ENCODE data around the gene NUP62. TPM values are rescaled to one million over a fixed set of nuclear protein-coding genes. Genes with fewer than 3 reads are reported as not detected.

Gene NUP62
- total RNA-seq, 1 donor from 2014 or later: 46.0 TPM

DNA sequence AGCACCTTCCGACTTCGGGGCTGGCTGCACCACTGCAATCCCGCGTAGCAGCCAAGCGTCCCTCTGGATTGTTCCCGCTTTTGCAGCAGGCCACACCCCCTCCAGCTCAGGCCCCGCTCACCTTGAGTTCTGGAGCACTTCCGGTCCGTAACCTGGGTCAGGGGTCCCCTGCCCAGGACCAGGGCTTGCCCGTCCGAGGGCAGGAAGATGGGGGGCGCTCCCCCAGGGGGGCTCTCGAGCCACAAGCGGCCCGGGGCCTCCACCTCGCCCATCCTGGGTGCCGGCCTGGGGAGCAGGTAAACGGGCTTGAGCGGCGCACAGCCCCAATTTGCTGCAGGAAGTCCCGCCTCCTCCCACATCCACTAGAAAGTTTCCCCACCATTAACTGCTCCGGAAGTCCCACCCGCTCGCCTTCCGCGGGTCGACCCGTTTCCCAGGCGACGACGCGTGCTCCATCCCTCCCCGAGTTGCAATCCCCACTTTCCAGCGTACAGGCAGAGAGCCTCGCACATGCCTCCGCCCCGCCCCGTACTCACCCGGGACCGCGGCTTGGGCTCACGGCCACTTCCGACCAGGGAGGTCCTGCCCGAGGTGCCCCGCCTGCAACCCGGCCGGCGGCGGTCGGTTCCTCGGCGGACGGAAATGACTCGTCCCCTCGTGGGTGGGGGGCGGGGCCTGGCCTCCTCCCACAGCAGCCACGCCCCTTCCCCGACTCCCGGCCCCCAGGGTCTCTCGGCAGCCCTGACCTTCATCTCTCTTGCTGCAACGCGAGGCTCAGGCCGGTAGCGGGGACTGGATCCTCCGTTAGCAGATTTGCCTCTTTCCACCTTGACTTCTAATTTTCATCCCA, 62.1 kb downstream of the NUP62 start, which contains the start of gene PNKP:
Gene PNKP, minus strand, starts transcription at position 644 of the 850 bp plus-strand sequence. Its CDS starts 372 bp downstream, at position 272.
- DNase-seq (ENCODE audit: low read depth): peak; percentile 83

DNA sequence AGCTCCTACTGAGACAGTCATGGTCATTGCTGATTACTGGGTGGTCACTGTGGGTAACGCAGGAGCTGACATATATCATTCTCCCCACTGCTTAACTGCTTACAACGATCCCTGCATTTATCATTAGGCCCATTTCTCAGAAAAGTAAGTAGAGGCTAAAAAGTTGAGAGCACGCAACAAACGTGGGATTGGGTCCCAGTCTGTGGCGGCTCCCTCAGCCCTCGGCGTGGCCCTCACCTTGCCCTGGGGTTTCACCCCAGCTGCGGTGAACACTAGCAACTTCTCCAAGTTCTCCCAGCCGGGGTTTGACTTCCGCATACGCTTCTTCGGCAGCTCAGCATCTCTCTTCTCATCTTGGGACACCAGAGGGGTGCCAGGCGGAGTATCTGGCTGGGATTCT, 64.4 kb downstream of the NUP62 start:
- DNase-seq (ENCODE audit: low read depth): no peak

DNA sequence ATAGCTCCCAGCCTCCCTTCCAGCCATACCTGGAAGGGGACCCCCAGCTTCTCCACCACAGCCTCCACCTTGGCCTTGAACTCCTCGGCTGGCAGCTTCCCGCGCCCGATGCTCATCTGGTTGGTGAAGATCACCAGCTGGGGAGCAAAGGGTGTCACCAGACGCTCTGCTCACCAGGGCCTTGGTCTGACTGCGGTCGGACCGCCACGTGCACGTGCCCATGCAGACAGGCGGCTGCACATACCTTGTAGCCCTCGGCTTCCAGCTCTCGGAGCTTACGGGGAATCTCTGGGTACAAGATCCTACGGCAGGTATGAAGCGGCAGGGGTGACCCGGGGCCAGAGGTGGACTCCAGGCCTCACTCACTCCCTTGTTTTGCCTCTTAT, 65.4 kb downstream of the NUP62 start:
- DNase-seq (ENCODE audit: low read depth): no peak

GRCh38 chr19:49863254-49863934, 65.9 kb downstream of the NUP62 start:
- no peak for DNase-seq (ENCODE audit: low read depth)

DNA sequence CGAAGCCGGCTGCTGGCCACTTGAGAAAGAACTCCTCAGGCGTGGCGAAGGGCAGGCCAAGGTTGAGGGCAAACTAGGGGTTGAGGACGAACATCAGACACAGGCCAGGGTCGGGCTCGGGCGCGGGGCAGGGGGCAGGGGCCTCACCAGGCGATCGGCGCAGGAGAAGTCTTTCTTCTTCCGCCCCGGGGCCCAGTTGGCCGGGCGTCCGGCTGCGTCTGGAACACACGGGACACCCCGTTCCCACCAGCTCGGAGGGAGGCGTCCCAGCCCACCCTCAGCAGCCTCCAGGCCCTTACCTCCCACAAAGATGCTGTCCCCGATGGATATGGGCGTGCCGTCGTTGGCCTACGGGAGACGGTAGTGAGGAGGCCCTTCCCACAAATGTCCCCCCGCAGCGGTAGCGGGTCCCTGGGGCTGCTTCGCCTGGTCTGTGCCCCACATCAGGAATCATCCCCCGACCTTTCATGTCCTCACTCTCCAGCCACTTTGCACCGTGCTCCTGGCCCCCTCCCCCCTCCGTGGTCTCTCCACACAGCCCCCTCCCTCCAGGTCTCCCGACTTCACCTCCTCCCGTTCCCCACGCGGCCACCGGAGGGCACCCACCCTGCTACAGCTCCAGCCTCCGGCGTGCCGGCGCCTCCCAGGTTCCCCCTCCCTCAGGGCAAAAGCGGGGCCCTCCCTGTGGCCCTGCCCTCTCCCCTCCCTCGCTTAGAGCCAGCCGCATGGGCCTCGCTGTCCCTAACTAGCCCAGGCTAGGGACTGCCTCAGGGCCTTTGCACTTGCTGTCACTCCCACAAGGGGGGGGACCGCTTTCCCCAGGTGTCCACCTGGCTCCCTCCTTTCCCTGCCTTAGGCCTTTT, 66.7 kb downstream of the NUP62 start:
- DNase-seq (ENCODE audit: low read depth): no peak

GRCh38 chr19:49861541-49862378, 67.5 kb downstream of the NUP62 start:
- no peak for DNase-seq (ENCODE audit: low read depth)

- no peak for DNase-seq (ENCODE audit: low read depth)
Observed at GRCh38 chr19:49861107-49861506, 68.2 kb downstream of the NUP62 start.

GRCh38 chr19:49860336-49861102, 68.8 kb downstream of the NUP62 start:
- DNase-seq (ENCODE audit: low read depth): no peak

DNA sequence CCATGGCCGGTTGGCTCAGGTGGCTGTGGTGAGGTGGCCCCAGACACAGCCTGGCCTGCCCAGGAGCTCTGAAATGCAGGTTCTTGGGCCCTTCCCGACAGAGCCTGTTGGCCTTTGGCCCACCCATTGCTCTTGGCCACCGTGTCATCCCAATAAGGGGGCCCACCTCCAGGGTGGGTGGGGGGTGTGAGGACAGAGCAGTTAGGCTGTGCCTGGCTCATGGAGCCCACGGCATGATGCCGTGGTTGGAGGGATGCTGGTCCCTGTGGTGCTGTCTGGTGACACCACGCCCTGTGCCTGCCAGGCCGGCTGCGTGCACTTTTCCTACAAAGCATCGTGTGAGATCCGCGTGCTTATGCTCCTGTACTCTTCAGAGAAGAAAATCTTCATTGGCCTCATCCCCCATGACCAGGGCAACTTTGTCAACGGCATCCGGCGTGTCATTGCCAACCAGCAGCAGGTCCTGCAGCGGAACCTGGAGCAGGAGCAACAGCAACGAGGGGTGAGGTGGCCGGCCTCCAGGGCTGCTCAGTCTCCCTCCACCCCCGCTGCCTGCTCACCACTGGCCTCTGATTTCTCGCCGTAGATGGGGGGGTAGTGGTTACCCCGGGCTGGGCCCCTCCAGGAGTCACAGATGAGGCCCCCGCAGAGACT, 69.5 kb downstream of the NUP62 start:
- DNase-seq (ENCODE audit: low read depth): no peak

- no peak for DNase-seq (ENCODE audit: low read depth)
Observed at GRCh38 chr19:49858088-49858985, 71.0 kb downstream of the NUP62 start.

- DNase-seq (ENCODE audit: low read depth): no peak
Observed at GRCh38 chr19:49857838-49858087, 71.5 kb downstream of the NUP62 start.

GRCh38 chr19:49857061-49857837, 72.1 kb downstream of the NUP62 start:
- no peak for DNase-seq (ENCODE audit: low read depth)

Other genes starting within 250 kb of the NUP62 start
- 0.35 TPM in 2 replicates for gene ADM5, start 239.9 kb downstream of the NUP62 start, total RNA-seq
- 1.9 and 2.5 TPM in 2 replicates for gene CPT1C, start 238.4 kb downstream of the NUP62 start, total RNA-seq
- gene TSKS, start 166.2 kb downstream of the NUP62 start, total RNA-seq: not detected in 2 replicates
- gene AP2A1, start 162.5 kb downstream of the NUP62 start, total RNA-seq: 43.2 and 98.0 TPM in 2 replicates
- 13.4 and 24.2 TPM in 2 replicates for gene FUZ, start 116.2 kb downstream of the NUP62 start, total RNA-seq
- gene MED25, start 111.2 kb downstream of the NUP62 start, total RNA-seq: 18.8 and 66.7 TPM in 2 replicates
- gene PTOV1, start 78.3 kb downstream of the NUP62 start, total RNA-seq: 28.3 and 106 TPM in 2 replicates
- gene PNKP, start 61.9 kb downstream of the NUP62 start, total RNA-seq: 30.5 and 36.3 TPM in 2 replicates
- 3.5 and 10.8 TPM in 2 replicates for gene AKT1S1, start 52.1 kb downstream of the NUP62 start, total RNA-seq
- 12.1 and 13.7 TPM in 2 replicates for gene TBC1D17, start 51.8 kb downstream of the NUP62 start, total RNA-seq
- 4.9 and 25.7 TPM in 2 replicates for gene IL4I1, start 32.6 kb downstream of the NUP62 start, total RNA-seq
- 6.3 and 8.7 TPM in 2 replicates for gene ATF5, start 299 bp downstream of the NUP62 start, total RNA-seq
- not detected in 2 replicates for gene SIGLEC11, start 31.7 kb upstream of the NUP62 start, total RNA-seq
- 19.8 and 32.9 TPM in 2 replicates for gene VRK3, start 95.9 kb upstream of the NUP62 start, total RNA-seq
- 9.0 and 16.1 TPM in 2 replicates for gene ZNF473, start 96.5 kb upstream of the NUP62 start, total RNA-seq
- not detected in 2 replicates for gene IZUMO2, start 233.8 kb upstream of the NUP62 start, total RNA-seq